ENCODE data around the gene REG4. TPM values are rescaled to one million over a fixed set of nuclear protein-coding genes. Genes with fewer than 3 reads are reported as not detected.

The REG4 gene
- polyA plus RNA-seq, 2 of the 4 experiments (the other 2 are of a cell fraction), result not detected

GRCh38 chr1:119799599-119800177 is 11.6 kb downstream of the REG4 start (continued):
- TF ChIP-seq BCL3 (IDR thresholded peaks at IDR 0.05) (no peak), SREBF2 (IDR thresholded peaks at IDR 0.05) (no peak)

DNA sequence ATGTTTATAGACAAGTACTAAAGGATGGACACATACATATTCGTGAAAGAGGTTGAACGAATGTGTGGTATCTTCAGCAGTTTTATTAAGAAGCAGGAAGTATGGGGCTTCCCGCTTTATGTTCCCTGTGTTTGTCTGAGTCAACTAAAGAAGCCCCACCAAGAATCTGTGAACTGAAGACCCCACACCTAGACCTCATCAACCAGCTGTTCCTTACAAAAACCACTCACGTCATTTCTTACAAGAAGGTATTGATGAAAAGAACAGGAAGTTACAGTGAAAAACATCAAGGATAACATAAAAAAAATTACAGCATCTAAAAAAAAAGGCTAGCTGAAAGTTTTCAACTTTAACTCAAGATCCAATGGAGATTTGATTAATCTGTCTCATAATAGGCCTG is 12.3 kb downstream of the REG4 start:
- ATAC-seq, result no peak
- ChIA-PET POLR2A (no interaction called here), CTCF (interaction anchor here (0.9 to 1.5 kb wide), 2 partner anchors 8 to 10 kb away, joined by 3 to 4 read pairs; no protein-coding TSS in a partner anchor)
- TF ChIP-seq PHF8 (IDR thresholded peaks at IDR 0.05; ENCODE audit: borderline replicate concordance, low read depth) (no peak), MAFK (IDR thresholded peaks at IDR 0.05; ENCODE audit: partially characterized antibody) (no peak), RFX5 (IDR thresholded peaks at IDR 0.05) (no peak), CHD4 (IDR thresholded peaks at IDR 0.05; ENCODE audit: borderline replicate concordance) (no peak), JUNB (IDR thresholded peaks at IDR 0.05) (no peak), CBX8 (IDR thresholded peaks at IDR 0.05) (no peak), NPAS2 (CRISPR knock-in tag; IDR thresholded peaks at IDR 0.05; ENCODE audit: borderline replicate concordance) (no peak), E2F6 (IDR thresholded peaks at IDR 0.05; ENCODE audit: borderline replicate concordance, low read depth) (no peak), TFCP2L1 (CRISPR knock-in tag; IDR thresholded peaks at IDR 0.05) (no peak), CEBPB (IDR thresholded peaks at IDR 0.05) (no peak), FOSL2 (IDR thresholded peaks at IDR 0.05) (no peak), FOSL2 (CRISPR knock-in tag; IDR thresholded peaks at IDR 0.05) (no peak), CHD2 (IDR thresholded peaks at IDR 0.05; ENCODE audit: low read length, partially characterized antibody) (no peak), EHF (CRISPR knock-in tag; IDR thresholded peaks at IDR 0.05) (no peak), RARB (CRISPR knock-in tag; IDR thresholded peaks at IDR 0.05) (no peak)
- TF ChIP-seq, protein P1, sequence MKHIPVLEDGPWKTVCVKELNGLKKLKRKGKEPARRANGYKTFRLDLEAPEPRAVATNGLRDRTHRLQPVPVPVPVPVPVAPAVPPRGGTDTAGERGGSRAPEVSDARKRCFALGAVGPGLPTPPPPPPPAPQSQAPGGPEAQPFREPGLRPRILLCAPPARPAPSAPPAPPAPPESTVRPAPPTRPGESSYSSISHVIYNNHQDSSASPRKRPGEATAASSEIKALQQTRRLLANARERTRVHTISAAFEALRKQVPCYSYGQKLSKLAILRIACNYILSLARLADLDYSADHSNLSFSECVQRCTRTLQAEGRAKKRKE (CRISPR knock-in tag; IDR thresholded peaks at IDR 0.05; ENCODE audit: low read depth), result no peak
- TF ChIP-seq, protein P2, sequence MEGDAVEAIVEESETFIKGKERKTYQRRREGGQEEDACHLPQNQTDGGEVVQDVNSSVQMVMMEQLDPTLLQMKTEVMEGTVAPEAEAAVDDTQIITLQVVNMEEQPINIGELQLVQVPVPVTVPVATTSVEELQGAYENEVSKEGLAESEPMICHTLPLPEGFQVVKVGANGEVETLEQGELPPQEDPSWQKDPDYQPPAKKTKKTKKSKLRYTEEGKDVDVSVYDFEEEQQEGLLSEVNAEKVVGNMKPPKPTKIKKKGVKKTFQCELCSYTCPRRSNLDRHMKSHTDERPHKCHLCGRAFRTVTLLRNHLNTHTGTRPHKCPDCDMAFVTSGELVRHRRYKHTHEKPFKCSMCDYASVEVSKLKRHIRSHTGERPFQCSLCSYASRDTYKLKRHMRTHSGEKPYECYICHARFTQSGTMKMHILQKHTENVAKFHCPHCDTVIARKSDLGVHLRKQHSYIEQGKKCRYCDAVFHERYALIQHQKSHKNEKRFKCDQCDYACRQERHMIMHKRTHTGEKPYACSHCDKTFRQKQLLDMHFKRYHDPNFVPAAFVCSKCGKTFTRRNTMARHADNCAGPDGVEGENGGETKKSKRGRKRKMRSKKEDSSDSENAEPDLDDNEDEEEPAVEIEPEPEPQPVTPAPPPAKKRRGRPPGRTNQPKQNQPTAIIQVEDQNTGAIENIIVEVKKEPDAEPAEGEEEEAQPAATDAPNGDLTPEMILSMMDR (IDR thresholded peaks at IDR 0.05), result no peak
- Histone ChIP-seq H3K9me3 (no peaks in the 10 kb centered on the region), H3K4me3 (no peak overlapping the region), H3K27ac (no peak overlapping the region), H3K4me2 (no peak overlapping the region), H3K4me1 (no peaks in the 10 kb centered on the region)
- no peak for DNase-seq (ENCODE audit: low read depth in 1 of 2, low spot score in 1 of 2)
- WGBS (ENCODE audit: missing lambda C conversion rate), result 88% methylated on average over 4 of the region's 4 CpGs
- no peak for FAIRE-seq

GRCh38 chr1:119797606-119798005 is 13.7 kb downstream of the REG4 start:
- no peak for DNase-seq (ENCODE audit: low read depth in 1 of 2, low spot score in 1 of 2)
- H3K4me2 ChIP-seq, result no peak overlapping the region
- 73% methylated on average over 7 of the region's 7 CpGs for WGBS (ENCODE audit: missing lambda C conversion rate)
- no peaks in the 10 kb centered on the region for H3K9me3 ChIP-seq
- ATAC-seq, result no peak
- POLR2A ChIA-PET, result no interaction called here
- H3K4me3 ChIP-seq, result no peak overlapping the region
- FAIRE-seq, result no peak
- CTCF ChIA-PET, result interaction anchor here (2.2 kb wide), 1 partner anchor 11 kb away, joined by 9 read pairs; no protein-coding TSS in a partner anchor
- H3K27ac ChIP-seq, result no peak overlapping the region
- H3K4me1 ChIP-seq, result no peaks in the 10 kb centered on the region
- TF ChIP-seq RCOR1 (IDR thresholded peaks at IDR 0.05; ENCODE audit: low read depth, low read length), result no peak
- TF ChIP-seq CHD2 (IDR thresholded peaks at IDR 0.05; ENCODE audit: low read length, partially characterized antibody), result no peak
- TF ChIP-seq MAFK (IDR thresholded peaks at IDR 0.05; ENCODE audit: partially characterized antibody), result no peak
- TF ChIP-seq MYC (IDR thresholded peaks at IDR 0.05; ENCODE audit: borderline replicate concordance, low read length), result no peak
- TF ChIP-seq PHF8 (IDR thresholded peaks at IDR 0.05; ENCODE audit: borderline replicate concordance, low read depth), result no peak
- TF ChIP-seq FOSL2 (IDR thresholded peaks at IDR 0.05), result no peak
- no peak for TF ChIP-seq FOSL2 (CRISPR knock-in tag; IDR thresholded peaks at IDR 0.05)
- no peak for TF ChIP-seq CBX2 (IDR thresholded peaks at IDR 0.05; ENCODE audit: borderline replicate concordance, low read depth)
- TF ChIP-seq USF2 (IDR thresholded peaks at IDR 0.05), result no peak
- no peak for TF ChIP-seq CHD4 (IDR thresholded peaks at IDR 0.05; ENCODE audit: borderline replicate concordance)
- no peak for TF ChIP-seq CBX8 (IDR thresholded peaks at IDR 0.05)
- no peak for TF ChIP-seq FOXS1 (CRISPR knock-in tag; IDR thresholded peaks at IDR 0.05)
- TF ChIP-seq TFCP2L1 (CRISPR knock-in tag; IDR thresholded peaks at IDR 0.05), result no peak
- no peak for TF ChIP-seq TP53 (CRISPR knock-in tag; IDR thresholded peaks at IDR 0.05)
- TF ChIP-seq, protein P3, sequence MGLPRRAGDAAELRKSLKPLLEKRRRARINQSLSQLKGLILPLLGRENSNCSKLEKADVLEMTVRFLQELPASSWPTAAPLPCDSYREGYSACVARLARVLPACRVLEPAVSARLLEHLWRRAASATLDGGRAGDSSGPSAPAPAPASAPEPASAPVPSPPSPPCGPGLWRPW (IDR thresholded peaks at IDR 0.05), result no peak
